Esophagus squamous epithelium (tissue), 4 donors: ENCODE results near the gene CSMD2.

Experiments
- POLR2A ChIP-seq, 4 donors: fragments of 450-650 bp; IDR thresholded peaks; one replicate each; pipeline ENCODE4 v1.6.1; 2017; ENCODE audit warnings: antibody characterized with exemption in 4 of 4, mild to moderate bottlenecking in 4 of 4, moderate library complexity in 3 of 4
- TF ChIP-seq, protein P1 (sequence below), 6 experiments: fragments of 450-650 bp in 4 of 6; fragments of 200-600 bp in 2 of 6; sonication (generic) in 2 of 6; IDR thresholded peaks; one replicate each; pipeline ENCODE4 v1.5.1; 2016 to 2019; ENCODE audit warnings: antibody characterized with exemption in 6 of 6, mild to moderate bottlenecking in 4 of 6, moderate library complexity in 4 of 6

DNA sequence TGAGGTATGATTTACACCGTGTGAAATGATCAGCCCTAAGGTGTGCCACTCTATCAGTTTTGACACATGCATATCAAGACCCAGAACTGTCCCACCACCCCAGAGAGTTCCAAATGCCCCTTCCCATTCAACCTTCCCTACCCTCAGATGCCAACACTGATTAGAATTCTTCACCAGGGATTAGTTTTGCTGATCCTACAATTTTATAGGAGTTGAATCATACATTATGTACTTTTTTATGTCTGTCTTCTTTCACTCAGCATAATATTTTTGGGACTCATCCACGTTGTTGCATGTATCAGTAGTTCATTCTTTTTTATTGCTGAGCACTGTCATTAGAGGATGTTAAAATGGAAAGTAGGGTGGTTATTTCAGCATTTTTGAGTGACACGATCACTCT lies 514.3 kb downstream of the CSMD2 start:
- TF ChIP-seq, protein P1, sequence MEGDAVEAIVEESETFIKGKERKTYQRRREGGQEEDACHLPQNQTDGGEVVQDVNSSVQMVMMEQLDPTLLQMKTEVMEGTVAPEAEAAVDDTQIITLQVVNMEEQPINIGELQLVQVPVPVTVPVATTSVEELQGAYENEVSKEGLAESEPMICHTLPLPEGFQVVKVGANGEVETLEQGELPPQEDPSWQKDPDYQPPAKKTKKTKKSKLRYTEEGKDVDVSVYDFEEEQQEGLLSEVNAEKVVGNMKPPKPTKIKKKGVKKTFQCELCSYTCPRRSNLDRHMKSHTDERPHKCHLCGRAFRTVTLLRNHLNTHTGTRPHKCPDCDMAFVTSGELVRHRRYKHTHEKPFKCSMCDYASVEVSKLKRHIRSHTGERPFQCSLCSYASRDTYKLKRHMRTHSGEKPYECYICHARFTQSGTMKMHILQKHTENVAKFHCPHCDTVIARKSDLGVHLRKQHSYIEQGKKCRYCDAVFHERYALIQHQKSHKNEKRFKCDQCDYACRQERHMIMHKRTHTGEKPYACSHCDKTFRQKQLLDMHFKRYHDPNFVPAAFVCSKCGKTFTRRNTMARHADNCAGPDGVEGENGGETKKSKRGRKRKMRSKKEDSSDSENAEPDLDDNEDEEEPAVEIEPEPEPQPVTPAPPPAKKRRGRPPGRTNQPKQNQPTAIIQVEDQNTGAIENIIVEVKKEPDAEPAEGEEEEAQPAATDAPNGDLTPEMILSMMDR (IDR thresholded peaks at IDR 0.05), result no peak
- TF ChIP-seq POLR2A (IDR thresholded peaks at IDR 0.05), result no peak
